Gastrocnemius medialis (tissue), 4 donors: ENCODE data around the gene BICD1. TPM values are rescaled to one million over a fixed set of nuclear protein-coding genes. Genes with fewer than 3 reads are reported as not detected.

Experiments used
- ATAC-seq, 2 donors: fragments of 150-250 bp; one replicate each; pipeline ENCODE4 v1.9.1; 2016
- DNase-seq, 2 donors: peaks; one replicate each; pipeline ENCODE4 v3.0.0-alpha.2; 2019
- H3K27ac ChIP-seq, 4 donors: fragments of 200-600 bp; sonication (generic); 1 replicate in 1 of 4; 2 replicates in 3 of 4; pipeline ENCODE4 v1.5.1; 2016 to 2018; ENCODE audit warnings: mild to moderate bottlenecking in 2 of 4, moderate library complexity in 1 of 4
- H3K27me3 ChIP-seq, 3 donors: fragments of 200-600 bp; sonication (generic) in 2 of 3; 1 replicate in 1 of 3; 2 replicates in 2 of 3; pipeline versions ENCODE4 v1.5.1 to v1.6.0; 2016 to 2019; ENCODE audit warnings: mild to moderate bottlenecking in 1 of 3, moderate library complexity in 1 of 3
- H3K36me3 ChIP-seq, 2 donors: fragments of 200-600 bp; sonication (generic) in 1 of 2; one replicate each; pipeline ENCODE4 v1.5.1; 2017 to 2018
- H3K4me1 ChIP-seq, 2 donors: fragments of 200-600 bp; sonication (generic) in 1 of 2; one replicate each; pipeline ENCODE4 v1.5.1; 2016 to 2017; ENCODE audit warnings: mild to moderate bottlenecking in 2 of 2
- H3K4me3 ChIP-seq, 4 donors: fragments of 200-600 bp; sonication (generic) in 3 of 4; 1 replicate in 1 of 4; 2 replicates in 3 of 4; pipeline ENCODE4 v1.5.1; 2016 to 2019; ENCODE audit warnings: mild to moderate bottlenecking in 2 of 4
- H3K9me3 ChIP-seq, 3 donors: fragments of 200-600 bp; sonication (generic) in 2 of 3; 1 replicate in 1 of 3; 2 replicates in 2 of 3; pipeline ENCODE4 v1.5.1; 2016 to 2019
- CTCF ChIP-seq, 5 experiments: fragments of 450-650 bp in 3 of 5; fragments of 200-600 bp in 2 of 5; sonication (generic) in 2 of 5; IDR thresholded peaks in 4 of 5; conservative IDR thresholded peaks in 1 of 5; 1 replicate in 4 of 5; 2 replicates in 1 of 5; pipeline ENCODE4 v1.5.1; 2016 to 2019; ENCODE audit warnings: antibody characterized with exemption in 5 of 5, mild to moderate bottlenecking in 3 of 5, moderate library complexity in 3 of 5
- POLR2A ChIP-seq, 2 donors: fragments of 450-650 bp; IDR thresholded peaks; one replicate each; pipeline ENCODE4 v1.6.1; 2017; ENCODE audit warnings: antibody characterized with exemption in 2 of 2, mild to moderate bottlenecking in 2 of 2, moderate library complexity in 2 of 2
- in situ Hi-C, 4 donors: fragments of 200-750 bp; cut with MboI; loops; one replicate each; pipeline versions ENCODE4 v1.15.0 to v1.8.0; 2017; ENCODE audit warnings: low sequenced_read_pairs in 4 of 4
- intact Hi-C: fragments of 100-400 bp; cut with DNase I; formaldehyde crosslinking; loops from one replicate; pipeline ENCODE4 v1.15.1; 2023; ENCODE audit warnings: low total_unique reads
- total RNA-seq, 4 donors: library from RNA; depleted of rRNA; stranded (reverse); fragments of >200 nt; gene quantifications; one replicate each; pipeline versions ENCODE4 v1.1.0 to v1.2.3, GENCODE V29; 2016

Gene BICD1
- total RNA-seq, 4 donors from 2014 or later, result 1.4 to 2.3 (median 2.0) TPM

- H3K27ac ChIP-seq, result no peak overlapping the region
- no peaks in the 10 kb centered on the region for H3K9me3 ChIP-seq
- no peaks in the 10 kb centered on the region for H3K36me3 ChIP-seq
- H3K27me3 ChIP-seq, result no peaks in the 10 kb centered on the region
- in situ Hi-C loops (no loop called here), intact Hi-C loops (no loop called here)
- DNase-seq (no peak), ATAC-seq (no peak)
- no peaks in the 10 kb centered on the region for H3K4me1 ChIP-seq
- no peak for TF ChIP-seq CTCF (IDR thresholded peaks at IDR 0.05 in 4 of 5, conservative IDR thresholded peaks at IDR 0.05 in 1 of 5)
- TF ChIP-seq POLR2A (IDR thresholded peaks at IDR 0.05), result no peak
- H3K4me3 ChIP-seq, result no peak overlapping the region
Measured at GRCh38 chr12:32240831-32241230, 134.2 kb downstream of the BICD1 start.

GRCh38 chr12:32242641-32243040 lies 136.0 kb downstream of the BICD1 start:
- in situ Hi-C loops, result no loop called here
- TF ChIP-seq CTCF (IDR thresholded peaks at IDR 0.05 in 4 of 5, conservative IDR thresholded peaks at IDR 0.05 in 1 of 5) (no peak), POLR2A (IDR thresholded peaks at IDR 0.05) (no peak)
- H3K27me3 ChIP-seq, result no peaks in the 10 kb centered on the region
- no peak for DNase-seq
- no peak overlapping the region for H3K27ac ChIP-seq
- no peak for ATAC-seq
- no peaks in the 10 kb centered on the region for H3K9me3 ChIP-seq
- no peak overlapping the region for H3K4me3 ChIP-seq
- H3K36me3 ChIP-seq, result no peaks in the 10 kb centered on the region
- intact Hi-C loops, result no loop called here
- no peaks in the 10 kb centered on the region for H3K4me1 ChIP-seq

- no peak for ATAC-seq
- Histone ChIP-seq H3K27ac (no peak overlapping the region), H3K9me3 (no peaks in the 10 kb centered on the region), H3K36me3 (no peaks in the 10 kb centered on the region), H3K27me3 (no peaks in the 10 kb centered on the region), H3K4me3 (no peak overlapping the region), H3K4me1 (no peaks in the 10 kb centered on the region)
- TF ChIP-seq POLR2A (IDR thresholded peaks at IDR 0.05) (no peak), CTCF (IDR thresholded peaks at IDR 0.05 in 4 of 5, conservative IDR thresholded peaks at IDR 0.05 in 1 of 5) (no peak)
- DNase-seq, result no peak
- intact Hi-C loops (no loop called here), in situ Hi-C loops (no loop called here)
Measured at GRCh38 chr12:32248441-32249140, 141.9 kb downstream of the BICD1 start.

- DNase-seq (no peak), ATAC-seq (no peak)
- H3K9me3 ChIP-seq, result no peaks in the 10 kb centered on the region
- in situ Hi-C loops (no loop called here), intact Hi-C loops (no loop called here)
- no peaks in the 10 kb centered on the region for H3K4me1 ChIP-seq
- H3K4me3 ChIP-seq, result no peak overlapping the region
- no peaks in the 10 kb centered on the region for H3K36me3 ChIP-seq
- no peak overlapping the region for H3K27ac ChIP-seq
- H3K27me3 ChIP-seq, result no peaks in the 10 kb centered on the region
- no peak for TF ChIP-seq CTCF (IDR thresholded peaks at IDR 0.05 in 4 of 5, conservative IDR thresholded peaks at IDR 0.05 in 1 of 5)
- no peak for TF ChIP-seq POLR2A (IDR thresholded peaks at IDR 0.05)
Measured at GRCh38 chr12:32249777-32250176, 143.1 kb downstream of the BICD1 start.
